Thymus (tissue), 11 donors: ENCODE results near the gene GANAB. TPM values are rescaled to one million over a fixed set of nuclear protein-coding genes. Genes with fewer than 3 reads are reported as not detected.
"Not testable (repeated sequence)": the region's sequence is repeated elsewhere in the genome, so short reads cannot be mapped to it uniquely, and the experiment has no call there.

ENCODE experiments used
- DNase-seq, 9 donors: peaks; one replicate each; pipeline ENCODE4 v3.0.0-alpha.2; 2013; ENCODE audit warnings: low spot score in 9 of 9, low read depth in 6 of 9, missing footprints in 1 of 9
- H3K27ac ChIP-seq, 2 donors: one replicate each; pipeline ENCODE4 v1.5.1; 2013; ENCODE audit warnings: control low read depth in 1 of 2, low read depth in 1 of 2, low read length in 1 of 2, mild to moderate bottlenecking in 1 of 2, moderate library complexity in 1 of 2
- H3K27me3 ChIP-seq, 2 donors: one replicate each; pipeline ENCODE4 v1.5.1; 2013; ENCODE audit warnings: low read length in 1 of 2; ENCODE audit not compliant: control insufficient read depth in 2 of 2, insufficient read depth in 1 of 2
- H3K36me3 ChIP-seq, 2 donors: one replicate each; pipeline ENCODE4 v1.5.1; 2013; ENCODE audit warnings: low read length in 1 of 2, mild to moderate bottlenecking in 1 of 2, moderate library complexity in 1 of 2; ENCODE audit not compliant: control insufficient read depth in 2 of 2, insufficient read depth in 2 of 2
- H3K4me1 ChIP-seq, 2 donors: one replicate each; pipeline ENCODE4 v1.5.1; 2013; ENCODE audit warnings: low read length in 2 of 2; ENCODE audit not compliant: control insufficient read depth in 2 of 2, insufficient read depth in 2 of 2
- H3K4me3 ChIP-seq, 2 donors: one replicate each; pipeline ENCODE4 v1.5.1; 2013; ENCODE audit warnings: low read length in 2 of 2, control low read depth in 1 of 2, mild to moderate bottlenecking in 1 of 2
- H3K9me3 ChIP-seq, 2 donors: one replicate each; pipeline ENCODE4 v1.5.1; 2013; ENCODE audit warnings: low read length in 1 of 2, mild to moderate bottlenecking in 1 of 2; ENCODE audit not compliant: control insufficient read depth in 2 of 2, insufficient read depth in 1 of 2
- WGBS: extraction: QIAGEN DNeasy Blood & Tissue Kit; methylation state at CpG from one replicate; pipeline ENCODE4 v1.1.7; 2013; 5-methylcytosine and 5-hydroxymethylcytosine counted together
- polyA plus RNA-seq: library from polyadenylated mRNA; stranded (reverse); fragments of 200-250 nt; gene quantifications from one replicate; pipeline ENCODE4 v1.2.3, GENCODE V29; 2013
- total RNA-seq: library from RNA; stranded (reverse); fragments of 120-200 nt; gene quantifications from one replicate; pipeline ENCODE4 v1.2.4, GENCODE V29; 2013
- donor health status: healthy.

The GANAB gene
- total and polyA plus RNA-seq, 2 donors: 95.9 to 98.4 TPM

DNA sequence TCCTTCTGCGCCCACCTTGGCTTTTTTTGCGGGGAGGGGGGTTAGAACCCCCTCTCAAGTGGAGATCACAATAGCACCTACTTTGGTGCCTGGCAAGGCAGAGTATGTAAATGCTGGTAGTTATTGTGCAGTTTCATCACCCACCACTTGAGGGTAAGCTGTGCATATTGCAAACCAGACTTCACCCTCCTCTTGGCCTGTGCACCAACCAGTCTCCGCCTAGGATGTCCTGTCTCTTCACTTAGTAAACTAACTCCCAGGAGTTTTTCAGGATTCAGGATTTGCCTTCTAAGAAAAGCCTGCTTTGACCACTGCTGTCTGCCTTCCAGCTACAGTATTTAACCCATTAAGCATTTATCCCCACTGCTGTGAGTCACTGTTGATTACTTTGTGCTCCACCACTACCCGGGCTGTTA is 34.4 kb upstream of the GANAB start:
- 79% methylated on average over 4 of the region's 4 CpGs for WGBS
- H3K36me3 ChIP-seq: peaks cover 17 to 19% of the 10 kb centered on the region in 2 donors
- no peak overlapping the region for H3K27ac ChIP-seq
- H3K9me3 ChIP-seq: no peaks in the 10 kb centered on the region
- peak in 6 of 9 donors; percentile 36 to 81 (median 54) for DNase-seq
- no peaks in the 10 kb centered on the region for H3K27me3 ChIP-seq
- peaks cover 7 to 24% of the 10 kb centered on the region in 2 donors for H3K4me1 ChIP-seq
- H3K4me3 ChIP-seq: no peak overlapping the region

- H3K9me3 ChIP-seq: no peaks in the 10 kb centered on the region
- peaks cover 7 to 24% of the 10 kb centered on the region in 2 donors for H3K4me1 ChIP-seq
- peak within 1 kb of the TSS; percentile 56 to 99 for H3K4me3 ChIP-seq
- H3K27ac ChIP-seq: peak within 1 kb of the TSS; percentile 83 to 87
- H3K27me3 ChIP-seq: no peaks in the 10 kb centered on the region
- peaks cover 19 to 31% of the 10 kb centered on the region in 2 donors for H3K36me3 ChIP-seq
- peak; percentile 56 to 92 (median 82) for DNase-seq
- 11% methylated on average over 55 of the region's 55 CpGs for WGBS
Observed at GRCh38 chr11:62678770-62679696, 32.6 kb upstream of the GANAB start, which contains the start of gene UBXN1. Gene UBXN1, minus strand, starts transcription at chr11:62679073. Its CDS starts 150 bp downstream, at chr11:62678923.

DNA sequence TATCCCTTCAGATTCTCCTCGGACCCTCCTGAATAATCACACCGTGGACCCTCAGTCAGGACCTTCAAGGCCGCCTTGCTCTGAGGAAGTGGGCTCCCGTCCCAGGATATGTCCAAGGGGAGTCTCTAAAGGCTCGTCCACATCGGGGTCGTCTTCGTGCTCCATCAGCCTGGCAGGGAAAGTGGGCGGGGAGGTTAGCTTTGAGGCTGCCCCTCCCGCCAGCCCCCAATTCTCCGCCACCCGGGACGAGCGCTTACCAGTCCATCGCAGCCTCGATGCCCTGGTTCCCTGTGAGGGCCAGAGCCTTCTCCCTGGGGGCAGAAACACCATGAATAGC is 32.0 kb upstream of the GANAB start:
- no peaks in the 10 kb centered on the region for H3K27me3 ChIP-seq
- peaks cover 19 to 36% of the 10 kb centered on the region in 2 donors for H3K36me3 ChIP-seq
- H3K9me3 ChIP-seq: no peaks in the 10 kb centered on the region
- WGBS: 6% methylated on average over 16 of the region's 16 CpGs
- H3K4me1 ChIP-seq: peaks cover 7 to 24% of the 10 kb centered on the region in 2 donors
- H3K27ac ChIP-seq: peak overlapping the region; percentile 83 to 87
- DNase-seq: no peak
- peak overlapping the region; percentile 56 to 99 for H3K4me3 ChIP-seq

- peak overlapping the region; percentile 56 to 99 for H3K4me3 ChIP-seq
- H3K4me1 ChIP-seq: peaks cover 8 to 30% of the 10 kb centered on the region in 2 donors
- peaks cover 19 to 41% of the 10 kb centered on the region in 2 donors for H3K36me3 ChIP-seq
Observed at GRCh38 chr11:62677714-62678113, 31.3 kb upstream of the GANAB start.

DNA sequence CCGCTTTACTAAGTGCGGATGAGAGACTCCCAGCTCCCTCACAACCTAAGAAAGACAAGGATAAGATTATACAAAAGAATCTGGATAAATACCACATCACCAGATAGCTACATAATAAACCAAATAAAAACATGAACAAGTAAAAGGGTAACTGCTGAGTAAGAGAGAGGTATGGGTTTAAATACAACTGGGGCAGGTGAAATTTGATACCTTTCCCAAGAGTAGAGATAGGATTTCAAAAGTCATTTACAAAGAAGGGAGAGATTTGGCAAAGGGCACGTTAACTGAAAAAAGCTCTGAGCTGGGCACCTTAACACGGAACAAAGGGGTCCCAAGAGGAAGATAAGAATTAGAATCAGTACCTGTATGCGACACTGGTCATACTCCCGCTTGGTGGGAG is 30.7 kb upstream of the GANAB start:
- DNase-seq: no peak
- no peaks in the 10 kb centered on the region for H3K27me3 ChIP-seq
- peaks cover 0 to 1% of the 10 kb centered on the region in 2 donors for H3K9me3 ChIP-seq
- H3K4me1 ChIP-seq: peaks cover 13 to 35% of the 10 kb centered on the region in 2 donors
- WGBS: 95% methylated on average over 6 of the region's 6 CpGs
- H3K4me3 ChIP-seq: no peak overlapping the region
- H3K27ac ChIP-seq: no peak overlapping the region
- H3K36me3 ChIP-seq: peaks cover 19 to 41% of the 10 kb centered on the region in 2 donors

More at GRCh38 chr11:62677714-62678113, 31.3 kb upstream of the GANAB start:
- 96% methylated on average over 15 of the region's 15 CpGs for WGBS
- no peaks in the 10 kb centered on the region for H3K9me3 ChIP-seq
- peak overlapping the region in 1 of 2 donors; percentile 26 for H3K27ac ChIP-seq
- no peak for DNase-seq
- H3K27me3 ChIP-seq: no peaks in the 10 kb centered on the region

GRCh38 chr11:62676698-62677097 is 30.3 kb upstream of the GANAB start:
- Histone ChIP-seq H3K4me1 (peaks cover 14 to 37% of the 10 kb centered on the region in 2 donors), H3K4me3 (no peak overlapping the region), H3K9me3 (peaks cover 0 to 4% of the 10 kb centered on the region in 2 donors), H3K36me3 (peaks cover 19 to 41% of the 10 kb centered on the region in 2 donors), H3K27ac (no peak overlapping the region), H3K27me3 (no peaks in the 10 kb centered on the region)
- no peak for DNase-seq
- 85% methylated on average over 6 of the region's 6 CpGs for WGBS

- not testable (repeated sequence) for H3K27ac ChIP-seq, DNase-seq, H3K9me3 ChIP-seq, H3K4me3 ChIP-seq, H3K27me3 ChIP-seq
- H3K36me3 ChIP-seq: peaks cover 19 to 41% of the 10 kb centered on the region in 2 donors
- WGBS: 97% methylated on average over 10 of the region's 10 CpGs
- H3K4me1 ChIP-seq: peaks cover 16 to 42% of the 10 kb centered on the region in 2 donors
Observed at GRCh38 chr11:62675415-62675814, 29.0 kb upstream of the GANAB start.

- H3K4me3 ChIP-seq: no peak overlapping the region
Observed at GRCh38 chr11:62673196-62673525, 26.7 kb upstream of the GANAB start.

More at GRCh38 chr11:62673196-62673525, 26.7 kb upstream of the GANAB start:
- WGBS: 98% methylated on average over 2 of the region's 2 CpGs
- Histone ChIP-seq H3K9me3 (peaks cover 0 to 4% of the 10 kb centered on the region in 2 donors), H3K4me1 (peaks cover 15 to 38% of the 10 kb centered on the region in 2 donors), H3K27me3 (no peaks in the 10 kb centered on the region), H3K36me3 (peaks cover 19 to 41% of the 10 kb centered on the region in 2 donors), H3K27ac (no peak overlapping the region)
- DNase-seq: no peak
